Endothelial cell of umbilical vein (primary cell): ENCODE results near the gene SSR4. TPM values are rescaled to one million over a fixed set of nuclear protein-coding genes. Genes with fewer than 3 reads are reported as not detected.

Experiments used
- BruUV-seq: library from RNA; stranded (reverse); fragments of 400-500 nt; replicated peaks from 2 replicates; lab custom pipeline; 2021; lab: Mats Ljungman, UMichigan
- CTCF ChIA-PET: fragments of 300-600, 350-600 bp; sonication (Branson Sonifier 250); formaldehyde crosslinking; loops from one replicate; lab custom pipeline; 2021; ENCODE audit warnings: antibody characterized with exemption, inconsistent platforms; lab: Charles Lee
- POLR2A ChIA-PET: fragments of 300-600, 350-600 bp; sonication (Branson Sonifier 250); formaldehyde crosslinking; loops from one replicate; lab custom pipeline; 2021; ENCODE audit warnings: antibody characterized with exemption, inconsistent platforms; lab: Charles Lee
- DNase-seq: peaks from one replicate; pipeline ENCODE4 v3.0.0-alpha.2; 2011; ENCODE audit warnings: low read depth, low spot score
- FAIRE-seq: peaks from 2 replicates; lab custom pipeline; 2011; peaks lifted over from hg19 to GRCh38; lab: Jason Lieb, UNC
- H2AFZ ChIP-seq: 2 replicates; pipeline ENCODE4 v1.6.0; 2012; ENCODE audit warnings: low read depth, low read length, control low read depth, inconsistent platforms
- H3K27ac ChIP-seq: 2 replicates; pipeline ENCODE4 v1.5.1; 2011; ENCODE audit warnings: low read depth, mild to moderate bottlenecking, control low read depth, low read length, moderate library complexity; ENCODE audit not compliant: insufficient read depth
- H3K27me3 ChIP-seq, 2 experiments: 2 replicates each; pipeline versions ENCODE4 v1.6.0 to v1.6.1; 2011; ENCODE audit warnings: low read length in 2 of 2, mixed read lengths in 1 of 2; ENCODE audit not compliant: control insufficient read depth in 2 of 2, insufficient read depth in 2 of 2
- H3K36me3 ChIP-seq, 2 experiments: 2 replicates in 1 of 2; 3 replicates in 1 of 2; pipeline ENCODE4 v1.5.1; 2011; ENCODE audit warnings: low read length in 2 of 2, mild to moderate bottlenecking in 1 of 2, moderate library complexity in 1 of 2; ENCODE audit not compliant: control insufficient read depth in 2 of 2, insufficient read depth in 2 of 2; ENCODE audit errors: extremely low read depth in 1 of 2
- H3K4me1 ChIP-seq: 3 replicates; pipeline ENCODE4 v1.5.1; 2011; ENCODE audit warnings: mild to moderate bottlenecking, low read length; ENCODE audit not compliant: control insufficient read depth, insufficient read depth; ENCODE audit errors: extremely low read depth
- H3K4me2 ChIP-seq: 2 replicates; pipeline ENCODE4 v1.6.1; 2011; ENCODE audit warnings: low read length, control low read depth, mixed read lengths; ENCODE audit not compliant: insufficient read depth
- H3K4me3 ChIP-seq, 3 experiments: fragments of 200-600 bp in 1 of 3; sonication (generic), shearing (Covaris generic) in 1 of 3; replicated peaks in 1 of 3; 2 replicates each; pipeline ENCODE4 v1.5.1; 2011 to 2016; ENCODE audit warnings: control low read depth in 3 of 3, low read length in 3 of 3, mild to moderate bottlenecking in 2 of 3, inconsistent platforms in 1 of 3, low read depth in 1 of 3, moderate library complexity in 1 of 3; ENCODE audit not compliant: insufficient read depth in 1 of 3
- H3K79me2 ChIP-seq: 2 replicates; pipeline ENCODE4 v1.6.0; 2012; ENCODE audit warnings: low read length, inconsistent platforms; ENCODE audit not compliant: control insufficient read depth, insufficient read depth
- H3K9ac ChIP-seq: replicated peaks from 2 replicates; pipeline ENCODE3; 2011; ENCODE audit warnings: low read length, control low read depth; ENCODE audit not compliant: insufficient read depth; ENCODE audit errors: extremely low read depth
- H3K9me1 ChIP-seq: replicated peaks from 3 replicates; pipeline ENCODE4 v1.6.0; 2011; ENCODE audit warnings: mild to moderate bottlenecking, low read length; ENCODE audit not compliant: control insufficient read depth, insufficient read depth; ENCODE audit errors: extremely low read depth
- H3K9me3 ChIP-seq: replicated peaks from 2 replicates; pipeline ENCODE4 v1.5.1; 2012; ENCODE audit warnings: low read length, inconsistent platforms; ENCODE audit not compliant: control insufficient read depth, insufficient read depth
- H4K20me1 ChIP-seq: replicated peaks from 2 replicates; pipeline ENCODE3; 2011; ENCODE audit warnings: mild to moderate bottlenecking, low read length; ENCODE audit not compliant: control insufficient read depth, insufficient read depth; ENCODE audit errors: extremely low read depth
- CTCF ChIP-seq, 2 donors: IDR thresholded peaks; 1 replicate in 1 of 2; 2 replicates in 1 of 2; pipeline ENCODE4 v1.5.1; 2011; ENCODE audit warnings: low read length in 2 of 2, mild to moderate bottlenecking in 2 of 2, moderate library complexity in 2 of 2, control low read depth in 1 of 2, inconsistent platforms in 1 of 2, low read depth in 1 of 2; ENCODE audit not compliant: insufficient read depth in 1 of 2; ENCODE audit errors: extremely low read depth in 1 of 2
- EZH2 ChIP-seq: IDR thresholded peaks from 2 replicates; pipeline ENCODE4 v1.6.1; 2012; ENCODE audit warnings: borderline replicate concordance, low read depth, mild to moderate bottlenecking, moderate library complexity, low read length, inconsistent platforms; ENCODE audit not compliant: severe bottlenecking
- FOS ChIP-seq: IDR thresholded peaks from 2 replicates; pipeline ENCODE4 v1.6.1; 2011; ENCODE audit warnings: mild to moderate bottlenecking, low read length, moderate library complexity, borderline replicate concordance; ENCODE audit not compliant: insufficient read depth
- GATA2 ChIP-seq: IDR thresholded peaks from 2 replicates; pipeline ENCODE4 v1.7.0; 2011; ENCODE audit warnings: low read depth, mild to moderate bottlenecking, moderate library complexity, mixed read lengths, low read length; ENCODE audit not compliant: insufficient read length, insufficient read depth
- JUN ChIP-seq: IDR thresholded peaks from 2 replicates; pipeline ENCODE4 v1.6.1; 2011; ENCODE audit warnings: borderline replicate concordance, low read depth; ENCODE audit not compliant: insufficient read length, insufficient read depth
- MAX ChIP-seq: IDR thresholded peaks from 2 replicates; pipeline ENCODE4 v1.6.1; 2011; ENCODE audit not compliant: insufficient read depth, insufficient read length
- MYC ChIP-seq: IDR thresholded peaks from one replicate; pipeline ENCODE4 v1.6.1; 2011; ENCODE audit warnings: mild to moderate bottlenecking, low read depth, low read length
- POLR2A ChIP-seq: IDR thresholded peaks from 2 replicates; pipeline ENCODE4 v1.6.1; 2012; ENCODE audit warnings: low read depth, mild to moderate bottlenecking, control low read depth, low read length
- POLR2AphosphoS5 ChIP-seq: IDR thresholded peaks from 2 replicates; pipeline ENCODE4 v1.6.1; 2012; ENCODE audit warnings: low read depth, mild to moderate bottlenecking, control low read depth, low read length, moderate library complexity; ENCODE audit not compliant: insufficient read depth
- dilution Hi-C: fragments of 300-500 bp; cut with MboI; formaldehyde crosslinking; loops from one replicate; pipeline ENCODE4 v1.15.0; 2019; ENCODE audit warnings: low sequenced_read_pairs; ENCODE audit not compliant: extremely low pct_ligation_motif_present
- intact Hi-C: fragments of 100-400 bp; cut with micrococcal nuclease; formaldehyde crosslinking; loops from one replicate; pipeline ENCODE4 v1.10.0; 2022
- polyA plus RNA-seq, 4 experiments: library from polyadenylated mRNA; depleted of rRNA in 3 of 4; stranded (reverse) in 3 of 4; unstranded in 1 of 4; fragments of >200 nt; gene quantifications; 2 replicates each; pipeline versions ENCODE4 v1.2.1 to v1.2.3, GENCODE V29; 2011 to 2012; ENCODE audit warnings: missing spikeins in 1 of 4
- total RNA-seq: library from RNA; stranded (reverse); gene quantifications from 2 replicates; pipeline ENCODE4 v1.2.3, GENCODE V29; 2021

SSR4 gene
- total and polyA plus RNA-seq, 2 donors (not counting 3 experiments of a cell fraction or from before 2014, with no cell fraction given), result 235 to 732 TPM

GRCh38 chrX:153828723-153829548 lies 34.5 kb downstream of the SSR4 start:
- H3K4me3 ChIP-seq, result no peak overlapping the region
- dilution Hi-C loops (no loop called here), intact Hi-C loops (no loop called here)
- no peak overlapping the region for H2AFZ ChIP-seq
- H3K4me2 ChIP-seq, result no peak overlapping the region
- FAIRE-seq, result peak; percentile 75
- no peaks in the 10 kb centered on the region for H3K36me3 ChIP-seq
- no peaks in the 10 kb centered on the region for H3K4me1 ChIP-seq
- CTCF ChIA-PET, result no interaction called here
- no peaks in the 10 kb centered on the region for H3K79me2 ChIP-seq
- no peak for TF ChIP-seq FOS
- no peak for TF ChIP-seq JUN
- no peak for TF ChIP-seq CTCF (IDR thresholded peaks at IDR 0.05; ENCODE audit: extremely low read depth in 1 of 2, insufficient read depth in 1 of 2, low read depth in 1 of 2, low read length in 2 of 2)
- TF ChIP-seq POLR2AphosphoS5, result no peak
- no peak for TF ChIP-seq MAX
- TF ChIP-seq MYC, result no peak
- no peak for TF ChIP-seq GATA2
- TF ChIP-seq POLR2A, result no peak
- TF ChIP-seq EZH2, result no peak
- no TSS peak for BruUV-seq
- H3K27me3 ChIP-seq, result peaks cover 33 to 38% of the 10 kb centered on the region in 2 experiments
- DNase-seq, result no peak
- POLR2A ChIA-PET, result no interaction called here
- H3K9me3 ChIP-seq, result no peaks in the 10 kb centered on the region
- H3K27ac ChIP-seq, result no peak overlapping the region
- no peaks in the 10 kb centered on the region for H3K9me1 ChIP-seq
- H4K20me1 ChIP-seq, result no peaks in the 10 kb centered on the region
- H3K9ac ChIP-seq, result no peak overlapping the region
